Activated CD4-positive, CD25-positive, alpha-beta regulatory T cell (primary cell): ENCODE results near the gene PSAP.

ENCODE experiments used
- DNase-seq, 4 experiments: peaks; one replicate each; lab custom pipeline; 2025; lab: John Stamatoyannopoulos, UW

Gene PSAP

DNA sequence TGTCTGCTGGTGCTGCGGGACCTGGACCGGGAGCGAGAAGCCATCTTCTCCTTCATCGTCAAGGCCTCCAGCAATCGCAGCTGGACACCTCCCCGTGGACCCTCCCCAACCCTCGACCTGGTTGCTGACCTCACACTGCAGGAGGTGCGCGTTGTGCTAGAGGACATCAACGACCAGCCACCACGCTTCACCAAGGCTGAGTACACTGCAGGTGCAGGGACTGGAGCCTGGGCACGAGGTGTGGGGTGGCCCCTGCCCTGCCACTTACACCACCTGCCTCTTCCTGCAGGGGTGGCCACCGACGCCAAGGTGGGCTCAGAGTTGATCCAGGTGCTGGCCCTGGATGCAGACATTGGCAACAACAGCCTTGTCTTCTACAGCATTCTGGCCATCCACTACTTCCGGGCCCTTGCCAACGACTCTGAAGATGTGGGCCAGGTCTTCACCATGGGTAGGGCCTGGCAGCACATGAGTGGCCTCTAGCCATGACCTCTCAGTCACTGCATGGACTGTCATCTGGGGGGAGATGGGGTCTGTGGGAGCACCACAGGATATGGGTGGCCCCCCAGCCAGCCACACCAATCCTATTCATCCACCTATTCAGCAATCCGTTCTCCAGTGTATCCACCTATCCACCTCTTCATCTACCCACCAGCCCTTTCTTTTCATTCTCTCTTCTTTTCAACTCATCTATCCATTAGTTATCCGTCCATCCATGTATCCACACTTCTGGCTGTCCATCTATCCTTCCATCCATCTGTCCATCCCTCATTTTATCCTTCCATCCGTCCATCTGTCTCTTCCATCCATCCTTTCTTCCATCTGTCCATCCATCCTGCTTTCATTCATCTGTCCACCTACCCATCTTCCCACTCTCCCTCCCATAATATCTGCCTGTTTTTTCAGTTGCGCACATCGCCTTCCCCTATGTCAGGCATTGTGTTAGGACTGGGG is 43.2 kb downstream of the PSAP start:
- no peak for DNase-seq

DNA sequence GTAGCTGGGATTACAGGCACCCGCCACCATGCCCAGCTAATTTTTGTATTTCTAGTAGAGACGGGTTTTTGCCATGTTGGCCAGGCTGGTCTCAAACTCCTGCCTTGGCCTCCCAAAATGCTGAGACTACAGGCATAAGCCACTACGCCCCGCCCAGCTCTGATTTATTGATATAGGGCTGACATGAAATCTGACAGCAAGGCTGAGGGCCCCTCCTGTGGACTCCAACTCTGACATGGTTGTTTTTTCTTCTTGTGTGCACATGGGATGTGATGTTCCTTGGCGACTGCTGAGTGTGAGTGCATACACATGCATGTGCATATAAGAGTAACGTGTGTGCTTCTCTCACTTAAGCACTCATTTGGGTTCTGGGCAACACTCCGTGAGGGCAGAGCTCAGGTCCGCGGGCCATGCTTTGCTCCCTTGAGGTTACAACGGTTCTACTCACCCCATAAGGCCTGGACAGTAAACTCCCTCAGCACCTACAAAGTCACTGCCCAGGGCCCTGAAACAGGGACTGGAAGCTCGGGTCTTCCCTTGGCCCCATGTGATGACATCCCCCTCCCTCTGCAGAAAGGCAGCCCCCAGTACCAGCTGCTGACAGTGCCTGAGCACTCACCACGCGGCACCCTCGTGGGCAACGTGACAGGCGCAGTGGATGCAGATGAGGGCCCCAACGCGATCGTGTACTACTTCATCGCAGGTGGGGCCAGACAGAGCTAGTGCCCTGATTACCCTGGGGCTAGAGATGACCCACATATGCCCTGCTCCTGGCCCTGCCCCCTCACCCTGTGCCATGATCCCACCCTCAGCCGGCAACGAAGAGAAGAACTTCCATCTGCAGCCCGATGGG is 44.1 kb downstream of the PSAP start:
- DNase-seq = no peak

DNA sequence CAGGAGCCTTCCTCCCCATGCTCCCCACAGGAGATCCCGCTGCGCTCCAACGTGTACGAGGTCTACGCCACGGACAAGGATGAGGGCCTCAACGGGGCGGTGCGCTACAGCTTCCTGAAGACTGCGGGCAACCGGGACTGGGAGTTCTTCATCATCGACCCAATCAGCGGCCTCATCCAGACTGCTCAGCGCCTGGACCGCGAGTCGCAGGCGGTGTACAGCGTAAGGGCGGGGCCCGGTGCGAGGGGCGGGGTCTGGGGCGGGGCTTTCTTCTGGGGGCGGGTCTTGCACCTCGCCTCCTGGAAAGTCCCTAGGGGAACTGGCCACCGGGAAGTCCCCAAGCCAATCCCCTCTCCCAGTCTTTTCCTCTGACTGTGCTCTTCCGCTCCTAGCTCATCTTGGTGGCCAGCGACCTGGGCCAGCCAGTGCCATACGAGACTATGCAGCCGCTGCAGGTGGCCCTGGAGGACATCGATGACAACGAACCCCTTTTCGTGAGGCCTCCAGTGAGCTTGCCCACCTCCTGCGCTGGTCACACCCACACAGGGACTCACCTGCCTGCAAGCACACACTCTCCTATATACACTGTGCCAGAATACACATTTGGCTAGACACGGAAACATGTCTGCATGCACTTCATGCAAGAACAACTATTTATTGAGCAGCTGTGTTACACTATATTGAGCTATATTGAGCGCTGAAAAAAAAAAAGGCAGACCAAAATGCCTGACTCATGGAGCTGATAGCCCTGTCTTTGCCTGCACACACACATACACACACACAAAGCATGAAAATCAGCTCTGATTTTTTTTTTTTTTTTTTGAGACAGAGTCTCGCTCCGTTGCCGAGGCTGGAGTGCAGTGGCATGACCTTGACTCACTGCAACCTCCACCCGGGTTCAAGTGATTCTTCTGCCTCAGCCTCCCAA is 45.0 kb downstream of the PSAP start:
- no peak for DNase-seq

DNA sequence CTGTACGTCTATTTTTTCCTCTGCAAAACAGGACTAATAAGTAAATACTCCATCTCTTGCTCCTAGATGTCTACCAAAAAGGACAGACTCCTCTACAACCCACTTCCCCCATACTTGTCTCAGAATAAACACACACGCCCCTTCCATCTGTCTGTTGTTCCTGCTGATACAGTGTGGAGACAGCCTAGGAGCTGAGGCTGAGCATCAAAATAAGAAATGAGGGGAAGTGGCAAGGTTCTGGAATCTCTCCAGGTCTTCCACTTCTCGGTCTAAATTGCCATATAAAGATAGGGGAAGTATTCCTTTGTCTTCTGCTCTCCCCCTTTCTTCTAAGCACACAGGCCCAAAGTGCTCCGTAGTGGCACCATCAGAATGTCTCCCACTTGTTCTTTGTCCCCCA is 47.0 kb downstream of the PSAP start:
- DNase-seq = no peak

DNA sequence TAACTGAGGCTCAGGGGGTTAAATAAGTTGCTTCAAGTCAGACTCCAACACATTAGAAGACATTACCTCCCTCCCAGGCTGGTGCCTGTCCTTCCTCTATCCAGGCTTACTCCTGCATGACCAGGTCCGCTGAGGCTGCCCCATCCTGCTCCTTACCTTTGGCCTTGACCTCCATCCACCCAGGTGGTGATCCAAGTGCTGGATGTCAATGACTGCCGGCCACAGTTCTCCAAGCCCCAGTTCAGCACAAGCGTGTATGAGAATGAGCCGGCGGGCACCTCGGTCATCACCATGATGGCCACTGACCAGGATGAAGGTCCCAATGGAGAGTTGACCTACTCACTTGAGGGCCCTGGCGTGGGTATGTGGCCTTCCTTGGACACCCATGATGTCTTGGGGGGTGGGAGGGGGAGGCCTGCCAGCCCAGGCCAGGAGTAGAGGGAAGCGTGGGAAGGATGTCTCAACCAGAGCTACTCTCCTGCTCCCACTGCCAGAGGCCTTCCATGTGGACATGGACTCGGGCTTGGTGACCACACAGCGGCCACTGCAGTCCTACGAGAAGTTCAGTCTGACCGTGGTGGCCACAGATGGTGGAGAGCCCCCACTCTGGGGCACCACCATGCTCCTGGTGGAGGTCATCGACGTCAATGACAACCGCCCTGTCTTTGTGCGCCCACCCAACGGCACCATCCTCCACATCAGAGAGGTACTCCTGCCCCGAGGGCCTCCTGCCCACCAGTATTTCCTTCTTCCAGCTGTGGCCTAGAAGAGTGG is 48.1 kb downstream of the PSAP start:
- no peak for DNase-seq

DNA sequence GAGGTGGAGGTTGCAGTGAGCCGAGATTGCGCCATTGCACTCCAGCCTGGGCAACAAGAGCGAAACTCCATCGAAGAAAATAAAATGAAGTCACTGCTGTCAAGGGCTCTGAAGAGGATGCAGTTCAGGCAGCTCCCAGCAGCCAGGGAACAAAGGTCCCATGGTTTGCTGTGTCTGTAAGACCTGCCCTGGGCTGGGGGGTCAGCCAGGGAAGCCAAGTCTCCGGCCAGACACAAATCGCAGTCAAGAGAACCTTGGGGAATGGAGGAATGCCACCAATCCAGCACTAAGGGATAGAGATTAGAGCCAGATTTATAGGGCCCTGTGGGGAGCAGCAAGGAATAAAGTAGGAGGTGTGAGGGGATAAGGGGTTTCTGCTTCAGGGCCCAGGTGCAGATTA is 48.8 kb downstream of the PSAP start:
- no peak for DNase-seq

DNA sequence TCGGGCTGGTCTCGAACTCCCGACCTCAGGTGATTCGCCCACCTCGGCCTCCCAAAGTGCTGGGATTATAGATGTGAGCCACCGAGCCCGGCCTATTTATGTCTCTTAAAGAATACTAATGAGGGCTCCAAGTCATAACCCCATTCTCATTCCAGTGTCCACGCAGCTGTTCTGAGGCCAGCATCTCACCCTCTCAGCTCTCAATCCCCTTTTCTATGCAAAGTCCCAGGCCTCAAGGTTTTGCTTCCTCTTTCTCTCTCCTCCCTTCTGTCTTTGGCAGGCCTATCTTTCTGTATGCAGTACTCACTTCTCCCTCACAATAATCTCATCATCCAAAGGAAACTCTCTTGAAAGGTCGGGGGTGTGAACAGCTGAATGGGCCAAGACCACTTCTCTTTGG is 49.7 kb downstream of the PSAP start:
- DNase-seq = no peak

DNA sequence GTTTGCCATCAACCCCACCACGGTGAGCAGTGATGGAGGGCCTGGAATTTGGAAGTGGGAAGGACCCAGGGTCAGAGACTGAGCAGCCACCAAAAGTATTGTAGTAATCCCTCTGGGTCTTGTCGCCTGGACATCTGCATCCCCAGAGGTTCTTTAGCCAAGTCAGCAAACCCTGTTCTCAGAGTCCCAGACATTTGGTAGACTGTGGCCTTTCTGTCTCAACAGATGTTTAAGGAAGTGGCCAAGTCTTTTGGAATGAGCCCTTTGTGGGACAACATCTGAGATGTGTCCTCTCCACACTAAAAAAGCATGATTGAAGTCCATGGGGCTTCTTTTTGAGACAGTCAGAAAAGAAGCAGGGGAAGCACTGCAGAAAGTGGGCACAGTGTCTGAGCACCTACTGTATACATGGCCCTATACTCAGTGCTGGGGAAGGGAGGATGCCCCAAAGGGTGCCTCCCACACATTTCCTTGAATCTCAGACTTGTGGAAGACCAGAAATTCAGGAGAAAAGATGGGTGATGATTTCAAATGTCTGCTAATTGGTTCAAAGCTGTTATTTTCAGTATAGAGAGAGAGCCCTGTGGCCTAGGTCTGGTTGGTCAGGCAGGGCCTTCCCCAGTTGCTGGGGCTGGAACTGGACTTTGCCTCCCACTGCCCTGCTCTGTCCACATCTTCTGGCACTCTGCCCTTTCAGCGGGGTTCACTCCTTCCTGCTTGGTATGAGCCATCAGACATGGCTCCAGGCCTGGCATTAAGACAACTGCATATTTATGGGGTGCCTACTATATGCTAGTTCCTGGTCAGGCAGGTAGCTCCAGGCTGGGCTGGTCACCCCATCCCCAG is 51.2 kb downstream of the PSAP start:
- DNase-seq = no peak

DNA sequence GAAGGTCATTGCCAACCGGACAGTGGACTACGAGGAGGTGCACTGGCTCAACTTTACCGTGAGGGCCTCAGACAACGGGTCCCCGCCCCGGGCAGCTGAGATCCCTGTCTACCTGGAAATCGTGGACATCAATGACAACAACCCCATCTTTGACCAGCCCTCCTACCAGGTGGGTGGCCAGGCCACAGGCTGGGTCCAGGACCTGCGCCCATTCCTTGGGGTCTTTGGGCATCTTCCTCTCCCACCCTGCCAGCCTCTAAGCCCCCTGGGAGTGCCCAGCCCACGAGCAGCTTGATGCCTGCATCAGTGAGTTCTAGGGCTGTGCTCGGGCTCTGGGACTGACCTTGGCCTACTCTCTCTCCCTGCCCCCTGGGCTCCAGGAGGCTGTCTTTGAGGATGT is 51.9 kb downstream of the PSAP start:
- no peak for DNase-seq

DNA sequence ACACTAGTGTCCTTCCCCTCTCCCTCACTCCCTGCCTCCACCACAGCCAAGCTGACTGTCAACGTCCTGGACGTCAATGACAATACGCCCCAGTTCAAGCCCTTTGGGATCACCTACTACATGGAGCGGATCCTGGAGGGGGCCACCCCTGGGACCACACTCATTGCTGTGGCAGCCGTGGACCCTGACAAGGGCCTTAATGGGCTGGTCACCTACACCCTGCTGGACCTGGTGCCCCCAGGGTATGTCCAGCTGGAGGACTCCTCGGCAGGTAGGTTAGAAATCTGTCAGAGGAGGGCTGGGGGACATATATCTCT is 52.8 kb downstream of the PSAP start:
- DNase-seq = no peak

DNA sequence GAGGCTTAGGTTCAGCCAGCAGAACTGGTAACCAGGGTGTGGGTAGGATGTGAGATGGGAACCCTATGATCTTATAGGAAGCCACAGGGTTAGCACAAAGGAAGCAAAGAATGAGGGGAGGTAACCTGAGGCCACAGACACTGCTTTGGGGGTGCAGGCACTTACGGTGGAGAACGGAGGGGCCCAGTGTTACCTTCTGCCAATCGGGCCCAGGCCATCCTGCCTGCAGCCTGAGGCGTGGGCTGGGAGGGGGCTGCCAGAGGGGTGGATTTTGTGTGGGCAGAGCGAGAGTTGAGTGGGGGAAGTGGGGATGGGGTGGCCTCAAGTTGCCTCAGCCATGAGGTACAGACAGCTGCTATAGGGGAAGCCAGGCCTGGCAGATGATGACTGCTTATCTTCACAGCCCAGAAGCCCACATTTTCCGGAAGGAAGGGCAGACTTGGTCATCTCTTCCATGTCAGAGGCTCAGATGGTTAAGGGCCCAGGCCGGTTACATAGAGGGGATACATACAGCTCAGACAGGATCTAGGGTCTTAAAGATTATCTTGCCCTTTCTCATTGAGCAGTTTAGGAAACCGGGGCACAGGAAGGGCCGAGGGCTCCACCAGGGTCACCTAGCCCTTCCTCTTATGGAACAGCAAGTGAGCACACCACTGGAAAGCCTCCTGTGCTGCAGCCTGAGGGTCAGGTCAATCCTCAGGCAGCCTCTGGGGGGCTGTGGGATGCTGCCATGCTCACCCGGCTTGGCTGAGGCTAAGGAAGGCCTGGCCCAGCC is 53.3 kb downstream of the PSAP start:
- no peak for DNase-seq

DNA sequence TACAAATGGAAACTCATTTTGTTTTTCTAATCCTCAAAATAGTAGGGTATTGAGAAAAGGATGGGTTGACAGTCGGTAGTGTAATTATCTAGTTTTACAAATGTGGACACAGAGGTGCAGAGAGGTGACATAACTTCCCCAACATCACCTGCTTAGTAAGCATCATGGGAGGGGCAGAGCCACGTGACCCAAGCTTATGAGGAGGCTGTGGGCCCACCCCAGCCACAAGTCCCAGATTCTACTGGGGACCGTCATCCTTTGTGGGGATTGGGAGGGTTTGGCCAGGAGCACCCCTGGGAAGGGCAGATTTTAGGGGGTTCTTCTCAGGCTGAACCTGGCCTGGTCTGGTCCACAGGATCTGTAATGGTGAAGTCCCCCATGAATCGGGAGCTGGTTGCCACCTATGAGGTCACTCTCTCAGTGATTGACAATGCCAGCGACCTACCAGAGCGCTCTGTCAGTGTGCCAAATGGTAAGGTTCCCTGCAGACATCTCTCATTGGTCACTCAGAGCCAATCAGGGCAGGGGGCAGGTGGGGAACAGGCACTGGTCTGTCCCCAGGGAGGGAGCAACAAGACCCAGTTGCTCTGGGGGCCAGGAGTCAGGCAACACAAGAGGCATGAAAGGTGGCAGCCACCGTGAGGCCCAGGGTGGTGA is 54.2 kb downstream of the PSAP start:
- DNase-seq = no peak

DNA sequence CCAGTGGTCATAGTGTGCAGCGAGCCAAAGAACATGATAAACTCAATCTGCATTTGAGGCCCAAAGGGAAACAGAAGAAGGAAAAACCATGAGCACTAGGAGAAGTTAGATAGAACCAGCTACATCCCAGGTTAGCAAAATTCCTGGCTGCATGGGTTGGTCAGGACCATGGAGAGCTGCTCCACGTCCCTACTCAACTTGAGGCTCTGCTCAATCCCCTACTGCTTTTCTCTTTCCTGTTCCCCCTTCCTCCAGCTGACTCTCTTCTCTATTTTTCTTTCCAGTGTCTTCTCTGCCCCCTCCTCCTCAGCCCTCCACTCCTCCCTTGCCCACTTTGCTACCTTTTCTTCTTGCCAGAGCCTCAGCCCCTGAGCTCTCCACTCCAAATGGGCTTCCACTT is 55.8 kb downstream of the PSAP start:
- DNase-seq = no peak

DNA sequence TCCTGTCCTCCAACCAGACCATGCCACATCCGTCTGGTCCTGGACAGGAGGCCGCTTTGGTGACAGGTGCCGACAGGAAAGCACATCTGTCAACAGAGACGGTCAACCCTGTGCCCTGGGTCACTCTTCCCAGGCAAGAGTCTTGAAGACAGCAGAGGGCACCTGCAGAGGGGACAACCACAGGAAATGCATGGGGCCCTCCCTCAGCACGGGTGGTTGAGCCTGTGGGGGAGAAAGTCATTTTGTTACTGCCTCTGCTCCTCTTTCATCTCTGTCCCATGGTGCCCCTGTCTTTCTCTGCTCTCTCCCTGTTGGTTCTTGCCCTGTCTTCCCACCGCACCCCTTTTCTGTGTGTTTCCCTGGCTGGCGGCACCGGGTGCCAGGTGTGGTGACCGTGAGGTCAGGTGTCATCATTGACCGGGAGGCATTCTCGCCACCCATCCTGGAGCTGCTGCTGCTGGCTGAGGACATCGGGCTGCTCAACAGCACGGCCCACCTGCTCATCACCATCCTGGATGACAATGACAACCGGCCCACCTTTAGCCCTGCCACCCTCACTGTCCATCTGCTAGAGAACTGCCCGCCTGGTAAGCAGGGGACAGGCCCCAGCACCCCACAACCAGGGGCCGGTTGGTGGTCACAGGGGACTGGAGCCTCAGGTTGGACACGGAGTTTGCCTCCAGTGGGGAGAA is 60.2 kb downstream of the PSAP start:
- DNase-seq = no peak

DNA sequence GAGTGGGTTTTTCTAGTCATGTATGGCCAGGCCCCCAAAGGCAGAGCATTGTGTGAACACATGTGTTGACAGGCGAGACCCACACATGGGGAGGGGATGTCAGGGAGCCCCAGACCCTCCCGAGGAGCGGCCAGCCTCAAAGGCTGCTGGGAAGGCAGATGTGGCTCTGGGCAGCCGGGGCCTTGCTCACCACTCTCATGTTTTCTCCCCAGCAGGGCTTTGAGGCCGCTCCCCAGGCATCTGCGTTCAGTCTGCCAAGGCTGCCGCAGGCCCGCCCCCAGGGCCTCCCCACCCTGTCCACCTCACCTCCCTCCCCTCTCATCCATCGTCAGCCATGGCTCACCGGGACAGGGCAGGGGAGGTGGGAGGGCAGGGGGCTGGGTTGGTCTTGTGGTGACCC is 61.2 kb downstream of the PSAP start:
- DNase-seq = no peak

DNA sequence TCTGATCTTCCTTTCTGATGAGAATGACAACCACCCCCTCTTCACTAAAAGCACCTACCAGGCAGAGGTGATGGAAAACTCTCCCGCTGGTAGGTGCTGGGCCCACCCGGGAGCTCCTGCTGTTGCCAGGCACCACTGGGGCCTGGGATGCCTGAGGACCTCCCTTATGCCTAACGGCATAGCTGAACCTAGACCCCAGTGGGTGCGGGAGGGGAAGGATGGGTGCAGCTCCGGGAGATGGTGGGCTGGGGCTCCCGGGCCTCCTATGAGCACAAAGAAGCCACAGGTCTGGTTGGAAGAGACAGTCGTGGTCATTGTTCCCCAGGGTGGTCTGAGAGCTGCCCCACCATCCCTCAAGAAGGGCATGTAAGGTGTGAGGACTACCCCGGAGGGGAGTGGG is 62.1 kb downstream of the PSAP start:
- no peak for DNase-seq

DNA sequence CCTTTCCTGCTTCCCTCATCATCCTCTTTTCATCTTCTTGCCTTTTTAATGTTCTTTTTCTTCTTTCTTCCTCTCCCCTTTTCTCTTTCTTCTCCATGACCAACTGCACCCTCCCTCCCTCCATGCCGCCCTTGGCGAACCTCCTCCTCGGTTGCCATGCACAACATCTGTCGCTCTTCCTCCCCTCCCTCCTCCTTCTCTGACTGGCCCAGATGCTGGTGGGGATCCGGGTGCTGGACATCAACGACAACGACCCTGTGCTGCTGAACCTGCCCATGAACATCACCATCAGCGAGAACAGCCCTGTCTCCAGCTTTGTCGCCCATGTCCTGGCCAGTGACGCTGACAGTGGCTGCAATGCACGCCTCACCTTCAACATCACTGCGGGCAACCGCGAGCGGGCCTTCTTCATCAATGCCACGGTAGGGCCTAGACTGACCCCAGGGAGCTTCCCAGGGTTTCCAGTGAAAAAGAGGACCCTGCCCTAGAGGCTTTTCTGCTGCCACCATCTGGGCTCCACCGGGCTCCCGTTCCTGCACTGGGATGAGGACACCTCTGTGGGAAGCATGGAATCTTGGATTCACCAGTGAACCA is 66.3 kb downstream of the PSAP start:
- no peak for DNase-seq
